ENCODE measurements around the gene MAP3K5. TPM values are rescaled to one million over a fixed set of nuclear protein-coding genes. Genes with fewer than 3 reads are reported as not detected.

MAP3K5 gene
- total and polyA plus RNA-seq, 12 donors, result 41.9 to 306 (median 215) TPM

GRCh38 chr6:136564180-136564579 lies 228.1 kb downstream of the MAP3K5 start:
- Histone ChIP-seq H3K4me3 (no peak overlapping the region), H3K36me3 (replicated peaks in 1 of 2) (peaks cover 0 to 57% of the 10 kb centered on the region in 2 donors), H3K27ac (no peak overlapping the region), H3K4me1 (replicated peaks in 1 of 2) (peaks cover 10 to 42% of the 10 kb centered on the region in 2 donors), H3K27me3 (no peaks in the 10 kb centered on the region), H3K9me3 (replicated peaks in 1 of 3) (no peaks in the 10 kb centered on the region)
- WGBS, 4 donors, result 59 to 75% (median 66%) methylated on average over 1 of the region's 1 CpG
- intact Hi-C loops (cut with DNase I), result loop anchor here in 1 of 2 donors (10.0 kb wide), 1 partner anchor 299 kb away; no protein-coding TSS in a partner anchor
- no peak for DNase-seq
- TF ChIP-seq POLR2A (IDR thresholded peaks at IDR 0.05) (no peak), CTCF (IDR thresholded peaks at IDR 0.05) (no peak)

- Histone ChIP-seq H3K36me3 (replicated peaks in 1 of 2) (peaks cover 0 to 63% of the 10 kb centered on the region in 2 donors), H3K27me3 (no peaks in the 10 kb centered on the region), H3K4me3 (no peak overlapping the region), H3K4me1 (replicated peaks in 1 of 2) (peaks cover 10 to 42% of the 10 kb centered on the region in 2 donors), H3K27ac (no peak overlapping the region), H3K9me3 (replicated peaks in 1 of 3) (no peaks in the 10 kb centered on the region)
- TF ChIP-seq CTCF (IDR thresholded peaks at IDR 0.05), result no peak
- 72 to 83% (median 75%) methylated on average over 6 of the region's 6 CpGs for WGBS, 4 donors
- no peak for DNase-seq
- intact Hi-C loops (cut with DNase I), result loop anchor here in 1 of 2 donors (10.0 kb wide), 1 partner anchor 299 kb away; no protein-coding TSS in a partner anchor
Observed at GRCh38 chr6:136563386-136564152, 228.7 kb downstream of the MAP3K5 start.

GRCh38 chr6:136562211-136562610 lies 230.1 kb downstream of the MAP3K5 start:
- Histone ChIP-seq H3K4me3 (no peak overlapping the region), H3K4me1 (replicated peaks in 1 of 2) (peaks cover 10 to 31% of the 10 kb centered on the region in 2 donors), H3K36me3 (replicated peaks in 1 of 2) (peaks cover 0 to 68% of the 10 kb centered on the region in 2 donors), H3K9me3 (replicated peaks in 1 of 3) (no peaks in the 10 kb centered on the region), H3K27me3 (no peaks in the 10 kb centered on the region), H3K27ac (peak overlapping the region in 1 of 5 donors; percentile 1)
- WGBS, 4 donors, result 29 to 38% (median 33%) methylated on average over 2 of the region's 2 CpGs
- intact Hi-C loops (cut with DNase I), result loop anchor here in 1 of 2 donors (10.0 kb wide), 1 partner anchor 297 kb away; no protein-coding TSS in a partner anchor
- DNase-seq, result no peak
- no peak for TF ChIP-seq CTCF (IDR thresholded peaks at IDR 0.05)
- TF ChIP-seq POLR2A (IDR thresholded peaks at IDR 0.05), result no peak

- Histone ChIP-seq H3K9me3 (replicated peaks in 1 of 3) (no peaks in the 10 kb centered on the region), H3K27me3 (no peaks in the 10 kb centered on the region), H3K4me3 (no peak overlapping the region), H3K27ac (no peak overlapping the region), H3K4me1 (replicated peaks in 1 of 2) (peaks cover 8 to 11% of the 10 kb centered on the region in 2 donors), H3K36me3 (replicated peaks in 1 of 2) (peaks cover 0 to 29% of the 10 kb centered on the region in 2 donors)
- DNase-seq, result no peak
- no peak for TF ChIP-seq POLR2A (IDR thresholded peaks at IDR 0.05)
- no peak for TF ChIP-seq CTCF (IDR thresholded peaks at IDR 0.05)
- 71 to 78% (median 76%) methylated on average over 5 of the region's 5 CpGs for WGBS, 4 donors
- intact Hi-C loops (cut with DNase I), result no loop called here
Observed at GRCh38 chr6:136553166-136553787, 239.0 kb downstream of the MAP3K5 start.

Measured in adrenal gland (tissue), 12 donors.